NT2/D1 (cell line): ENCODE results near the gene RHBDL2.
"Not testable (repeated sequence)": the region's sequence is repeated elsewhere in the genome, so short reads cannot be mapped to it uniquely, and the experiment has no call there.

Experiments
- DNase-seq: peaks from one replicate; pipeline ENCODE4 v3.0.0-alpha.2; 2011; ENCODE audit warnings: low read depth, low spot score
- H3K27me3 ChIP-seq: 2 replicates; pipeline ENCODE4 v1.6.0; 2011; ENCODE audit warnings: mild to moderate bottlenecking; ENCODE audit not compliant: insufficient read length, insufficient read depth
- H3K36me3 ChIP-seq: 2 replicates; pipeline ENCODE4 v1.6.1; 2011; ENCODE audit warnings: mild to moderate bottlenecking, low read length, mixed read lengths; ENCODE audit not compliant: insufficient read depth, insufficient read length
- H3K4me1 ChIP-seq: 2 replicates; pipeline ENCODE4 v1.5.1; 2011; ENCODE audit not compliant: insufficient read depth, insufficient read length
- H3K4me3 ChIP-seq: 2 replicates; pipeline ENCODE4 v1.5.1; 2011; ENCODE audit warnings: low read depth; ENCODE audit not compliant: insufficient read length
- H3K9ac ChIP-seq: 2 replicates; pipeline ENCODE4 v1.6.0; 2011; ENCODE audit warnings: low read depth; ENCODE audit not compliant: insufficient read length
- H3K9me3 ChIP-seq: 2 replicates; pipeline ENCODE4 v1.5.1; 2011; ENCODE audit warnings: mild to moderate bottlenecking, low read length; ENCODE audit not compliant: insufficient read depth
- SUZ12 ChIP-seq: IDR thresholded peaks from 2 replicates; pipeline ENCODE4 v1.6.1; 2011; ENCODE audit not compliant: insufficient read length, insufficient read depth; ENCODE audit errors: extremely low read depth
- YY1 ChIP-seq: IDR thresholded peaks from 2 replicates; pipeline ENCODE4 v1.6.1; 2011; ENCODE audit not compliant: insufficient read length, insufficient read depth
- ZNF274 ChIP-seq: IDR thresholded peaks from 2 replicates; pipeline ENCODE4 v1.6.1; 2011; ENCODE audit warnings: mild to moderate bottlenecking, low read depth, low read length

The RHBDL2 gene, protein sequence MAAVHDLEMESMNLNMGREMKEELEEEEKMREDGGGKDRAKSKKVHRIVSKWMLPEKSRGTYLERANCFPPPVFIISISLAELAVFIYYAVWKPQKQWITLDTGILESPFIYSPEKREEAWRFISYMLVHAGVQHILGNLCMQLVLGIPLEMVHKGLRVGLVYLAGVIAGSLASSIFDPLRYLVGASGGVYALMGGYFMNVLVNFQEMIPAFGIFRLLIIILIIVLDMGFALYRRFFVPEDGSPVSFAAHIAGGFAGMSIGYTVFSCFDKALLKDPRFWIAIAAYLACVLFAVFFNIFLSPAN

DNA sequence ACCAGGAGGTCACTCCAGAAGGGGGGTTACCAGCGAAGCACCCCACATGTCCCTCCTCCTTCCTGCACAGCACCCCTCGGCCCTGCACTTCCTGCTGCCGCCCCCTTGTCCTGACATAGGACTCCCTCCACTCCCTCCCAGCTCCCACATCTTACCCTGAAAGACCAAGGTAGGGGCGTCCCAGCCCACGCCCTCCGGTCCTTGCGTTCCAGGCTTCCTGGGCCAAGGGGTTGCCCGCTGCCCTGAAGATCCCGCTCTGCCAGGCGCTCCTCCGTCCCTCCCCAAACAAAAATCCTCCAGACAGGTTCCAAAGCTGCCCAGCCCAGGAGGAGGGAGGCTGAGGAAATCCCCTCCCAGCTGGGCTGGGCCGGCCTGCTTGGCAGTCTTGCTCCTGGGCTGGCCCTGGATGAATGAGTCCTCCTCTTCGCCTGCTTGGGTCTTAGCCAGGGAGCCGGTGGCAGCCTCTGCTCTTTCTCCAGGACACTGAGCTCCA, at the start of gene RHBDL2:
Gene RHBDL2 (minus strand): TSS at position 304 of the 493 bp plus-strand sequence. CDS start 22,618 bp downstream, outside the sequence.
- no peaks in the 10 kb centered on the region for H3K36me3 ChIP-seq
- TF ChIP-seq SUZ12 (no peak), YY1 (no peak), ZNF274 (no peak)
- H3K4me1 ChIP-seq, result peaks cover 5% of the 10 kb centered on the region
- H3K9me3 ChIP-seq, result no peaks in the 10 kb centered on the region
- H3K4me3 ChIP-seq, result no peak within 1 kb of the TSS
- no peak for DNase-seq
- H3K27me3 ChIP-seq, result no peaks in the 10 kb centered on the region
- no peak within 1 kb of the TSS for H3K9ac ChIP-seq

DNA sequence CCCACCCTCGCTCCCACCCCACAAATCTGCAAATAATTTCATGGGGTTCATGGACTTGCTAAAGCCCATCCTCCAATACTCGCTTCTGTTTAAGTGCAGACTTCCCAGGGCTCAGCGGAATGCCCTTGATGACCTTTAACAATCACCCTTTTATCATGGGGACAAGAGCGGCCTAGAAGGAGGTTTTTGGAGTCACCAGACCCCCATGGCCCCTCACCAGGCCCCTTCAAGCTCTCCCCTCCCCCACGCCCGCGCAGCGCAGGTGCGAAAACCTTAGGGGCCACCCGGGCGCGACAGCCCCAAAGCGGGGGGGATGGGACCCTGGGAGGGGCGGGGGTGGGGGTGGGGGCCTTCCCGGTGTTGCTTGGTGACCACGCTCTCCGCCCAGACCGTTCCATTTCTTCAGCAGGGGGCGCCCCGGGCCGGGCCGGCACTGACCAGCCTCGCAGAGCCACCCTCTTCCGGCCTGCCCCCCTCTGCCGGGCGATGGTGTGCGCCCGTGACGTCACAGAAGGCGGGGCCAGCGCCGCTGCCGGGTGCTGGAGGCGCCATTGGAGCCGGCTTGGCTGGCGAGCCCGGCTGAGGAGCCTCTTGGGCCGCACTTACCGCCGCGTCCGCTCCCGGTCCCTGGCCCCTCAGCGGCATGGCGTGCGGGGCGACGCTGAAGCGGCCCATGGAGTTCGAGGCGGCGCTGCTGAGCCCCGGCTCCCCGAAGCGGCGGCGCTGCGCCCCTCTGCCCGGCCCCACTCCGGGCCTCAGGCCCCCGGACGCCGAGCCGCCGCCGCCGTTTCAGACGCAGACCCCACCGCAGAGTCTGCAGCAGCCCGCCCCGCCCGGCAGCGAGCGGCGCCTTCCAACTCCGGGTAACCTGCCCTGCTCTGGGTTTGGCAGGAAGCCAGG, 49.4 kb upstream of the RHBDL2 start, which contains the start of gene AKIRIN1:
Gene AKIRIN1 (plus strand): TSS at position 539 of the 900 bp plus-strand sequence. CDS start 105 bp downstream, at position 644.
- peak; percentile 98 for DNase-seq
- Histone ChIP-seq H3K9me3 (no peaks in the 10 kb centered on the region), H3K4me1 (peaks cover 9% of the 10 kb centered on the region), H3K36me3 (peaks cover 41% of the 10 kb centered on the region), H3K9ac (peak within 1 kb of the TSS; percentile 92), H3K27me3 (no peaks in the 10 kb centered on the region), H3K4me3 (peak within 1 kb of the TSS; percentile 96)
- TF ChIP-seq YY1 (peak; percentile 68), SUZ12 (no peak)

DNA sequence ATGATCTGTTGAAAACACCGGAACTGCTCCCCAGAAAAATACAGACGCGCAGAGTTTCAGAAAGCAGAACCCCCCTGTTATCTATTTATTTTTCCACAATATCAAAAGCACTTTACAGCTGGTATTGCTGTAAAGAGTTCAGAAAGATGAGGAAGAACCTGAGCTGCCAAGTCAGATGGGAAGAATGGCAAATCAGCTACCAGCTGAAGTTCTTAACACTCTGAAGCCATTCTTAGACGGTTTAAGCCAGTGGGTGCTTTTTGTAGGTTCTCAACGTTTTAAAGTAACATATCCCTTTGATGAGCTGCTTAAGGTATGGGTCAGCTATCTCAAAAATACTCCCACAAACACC, 48.7 kb upstream of the RHBDL2 start:
- no peak for DNase-seq
- no peak for TF ChIP-seq ZNF274
- no peak for TF ChIP-seq YY1
- TF ChIP-seq SUZ12, result no peak
- Histone ChIP-seq H3K27me3 (no peaks in the 10 kb centered on the region), H3K4me3 (peak overlapping the region; percentile 1), H3K9ac (peak overlapping the region; percentile 72), H3K9me3 (no peaks in the 10 kb centered on the region), H3K4me1 (peaks cover 9% of the 10 kb centered on the region), H3K36me3 (peaks cover 35% of the 10 kb centered on the region)

DNA sequence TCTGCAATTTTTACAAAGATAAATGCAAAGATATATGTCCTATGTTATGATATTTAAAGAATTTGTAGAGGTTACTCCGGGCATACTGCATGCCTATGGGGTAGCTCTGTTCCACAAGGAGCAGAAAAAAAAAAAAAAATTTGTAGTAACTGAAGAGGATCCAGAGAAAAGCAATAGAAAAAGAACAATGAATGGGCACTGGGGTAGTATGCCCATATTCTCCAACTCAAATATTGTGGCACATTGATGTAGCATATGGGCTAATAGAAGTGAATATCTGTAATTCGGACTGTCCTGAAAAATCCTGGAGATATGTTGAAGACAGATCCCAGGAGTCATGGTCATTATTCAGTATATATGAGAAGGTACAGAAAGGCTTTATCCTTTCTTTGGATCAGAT, 48.3 kb upstream of the RHBDL2 start:
- Histone ChIP-seq H3K9me3 (no peaks in the 10 kb centered on the region), H3K9ac (no peak overlapping the region), H3K27me3 (no peaks in the 10 kb centered on the region), H3K4me3 (peak overlapping the region; percentile 1), H3K4me1 (peaks cover 9% of the 10 kb centered on the region), H3K36me3 (peaks cover 31% of the 10 kb centered on the region)
- TF ChIP-seq YY1 (no peak), ZNF274 (no peak), SUZ12 (no peak)
- DNase-seq, result no peak

DNA sequence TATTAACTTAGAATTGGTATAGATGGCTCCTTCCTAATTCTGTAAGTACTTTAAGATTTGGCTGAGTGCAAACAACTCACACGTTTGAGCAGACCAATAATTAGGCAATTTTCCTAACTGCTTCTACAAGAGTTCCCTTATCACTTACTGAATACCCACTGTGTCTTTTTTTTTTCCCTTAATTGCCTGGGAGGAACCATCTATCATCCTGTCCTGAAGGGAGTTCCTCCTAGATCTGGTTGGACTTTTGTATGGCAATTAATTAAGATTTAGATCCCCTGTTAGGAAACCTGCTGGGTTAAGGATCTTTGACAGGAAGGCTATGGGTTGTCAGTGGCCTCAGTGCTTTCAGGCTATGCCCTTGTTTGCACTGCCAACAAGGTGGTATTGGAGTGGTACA, 37.8 kb upstream of the RHBDL2 start:
- peaks cover 26% of the 10 kb centered on the region for H3K9me3 ChIP-seq
- DNase-seq, H3K4me3 ChIP-seq: not testable (repeated sequence)

DNA sequence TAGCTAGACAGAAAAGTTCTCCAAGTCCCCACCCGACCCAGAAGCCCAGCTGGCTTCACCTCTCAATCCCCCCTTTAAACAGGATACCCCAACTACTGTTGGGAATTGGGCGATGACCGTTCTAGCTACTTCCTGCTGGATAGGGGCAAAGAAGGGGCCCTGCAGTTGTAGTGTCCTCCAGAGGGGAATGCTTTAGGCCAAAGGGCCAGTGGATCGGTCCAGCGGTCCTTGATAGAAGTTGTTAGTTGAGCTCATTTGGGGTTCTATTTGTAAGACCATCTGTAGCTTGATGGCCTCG, 36.6 kb upstream of the RHBDL2 start:
- not testable (repeated sequence) for H3K9ac ChIP-seq, DNase-seq, H3K4me1 ChIP-seq, H3K4me3 ChIP-seq, H3K36me3 ChIP-seq, H3K27me3 ChIP-seq
- H3K9me3 ChIP-seq, result peaks cover 26% of the 10 kb centered on the region

More for the DNA sequence above, 37.8 kb upstream of the RHBDL2 start:
- H3K4me1 ChIP-seq, H3K36me3 ChIP-seq, H3K27me3 ChIP-seq, H3K9ac ChIP-seq: not testable (repeated sequence)

DNA sequence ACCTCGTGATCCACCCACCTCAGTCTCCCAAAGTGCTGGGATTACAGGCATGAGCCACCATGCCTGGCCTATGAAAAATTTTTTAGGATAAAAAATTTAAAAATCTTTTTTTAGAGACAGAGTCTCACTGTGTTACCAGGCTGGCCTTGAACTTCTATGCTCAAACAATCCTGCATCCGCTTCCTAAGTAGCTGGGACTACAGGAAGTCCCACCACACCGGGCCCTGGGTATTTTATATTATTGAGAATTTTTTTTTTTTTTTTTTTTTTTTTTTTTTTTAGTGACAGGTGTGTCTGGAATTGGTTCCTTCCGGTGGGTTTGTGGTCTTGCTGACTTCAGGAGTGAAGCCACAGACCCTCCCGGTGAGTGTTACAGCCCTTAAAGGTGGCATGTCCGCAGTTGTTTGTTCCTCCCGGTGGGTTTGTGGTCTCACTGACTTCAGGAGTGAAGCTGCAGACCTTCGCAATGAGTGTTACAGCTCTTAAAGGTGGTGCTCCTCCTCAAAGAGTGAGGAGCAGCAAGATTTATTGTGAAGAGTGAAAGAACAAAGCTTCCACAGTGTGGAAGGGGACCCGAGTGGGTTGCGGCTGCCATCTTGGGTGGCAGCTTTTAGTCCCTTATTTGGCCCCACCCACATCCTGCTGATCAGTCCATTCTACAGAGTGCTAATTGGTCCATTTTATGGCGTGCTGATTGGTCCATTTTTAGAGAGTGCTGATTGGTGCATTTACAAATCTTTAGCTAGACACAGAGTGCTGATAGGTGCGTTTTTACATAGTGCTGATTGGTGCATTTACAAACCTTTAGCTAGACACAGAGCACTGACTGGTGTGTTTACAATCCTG, 36.0 kb upstream of the RHBDL2 start:
- H3K4me3 ChIP-seq, H3K4me1 ChIP-seq, DNase-seq, H3K27me3 ChIP-seq, H3K9ac ChIP-seq, H3K36me3 ChIP-seq: not testable (repeated sequence)
- H3K9me3 ChIP-seq, result peaks cover 26% of the 10 kb centered on the region
